Endothelial cell of umbilical vein (primary cell): ENCODE data around the gene CCDC196. TPM values are rescaled to one million over a fixed set of nuclear protein-coding genes. Genes with fewer than 3 reads are reported as not detected.

Source experiments
- BruUV-seq: library from RNA; stranded (reverse); fragments of 400-500 nt; replicated peaks from 2 replicates; lab custom pipeline; 2021; lab: Mats Ljungman, UMichigan
- CTCF ChIA-PET: fragments of 300-600, 350-600 bp; sonication (Branson Sonifier 250); formaldehyde crosslinking; loops from one replicate; lab custom pipeline; 2021; ENCODE audit warnings: antibody characterized with exemption, inconsistent platforms; lab: Charles Lee
- POLR2A ChIA-PET: fragments of 300-600, 350-600 bp; sonication (Branson Sonifier 250); formaldehyde crosslinking; loops from one replicate; lab custom pipeline; 2021; ENCODE audit warnings: antibody characterized with exemption, inconsistent platforms; lab: Charles Lee
- DNase-seq: peaks from one replicate; pipeline ENCODE4 v3.0.0-alpha.2; 2011; ENCODE audit warnings: low read depth, low spot score
- FAIRE-seq: peaks from 2 replicates; lab custom pipeline; 2011; peaks lifted over from hg19 to GRCh38; lab: Jason Lieb, UNC
- H2AFZ ChIP-seq: 2 replicates; pipeline ENCODE4 v1.6.0; 2012; ENCODE audit warnings: low read depth, low read length, control low read depth, inconsistent platforms
- H3K27ac ChIP-seq: 2 replicates; pipeline ENCODE4 v1.5.1; 2011; ENCODE audit warnings: low read depth, mild to moderate bottlenecking, control low read depth, low read length, moderate library complexity; ENCODE audit not compliant: insufficient read depth
- H3K27me3 ChIP-seq, 2 experiments: 2 replicates each; pipeline versions ENCODE4 v1.6.0 to v1.6.1; 2011; ENCODE audit warnings: low read length in 2 of 2, mixed read lengths in 1 of 2; ENCODE audit not compliant: control insufficient read depth in 2 of 2, insufficient read depth in 2 of 2
- H3K36me3 ChIP-seq, 2 experiments: 2 replicates in 1 of 2; 3 replicates in 1 of 2; pipeline ENCODE4 v1.5.1; 2011; ENCODE audit warnings: low read length in 2 of 2, mild to moderate bottlenecking in 1 of 2, moderate library complexity in 1 of 2; ENCODE audit not compliant: control insufficient read depth in 2 of 2, insufficient read depth in 2 of 2; ENCODE audit errors: extremely low read depth in 1 of 2
- H3K4me1 ChIP-seq: 3 replicates; pipeline ENCODE4 v1.5.1; 2011; ENCODE audit warnings: mild to moderate bottlenecking, low read length; ENCODE audit not compliant: control insufficient read depth, insufficient read depth; ENCODE audit errors: extremely low read depth
- H3K4me2 ChIP-seq: 2 replicates; pipeline ENCODE4 v1.6.1; 2011; ENCODE audit warnings: low read length, control low read depth, mixed read lengths; ENCODE audit not compliant: insufficient read depth
- H3K4me3 ChIP-seq, 3 experiments: fragments of 200-600 bp in 1 of 3; sonication (generic), shearing (Covaris generic) in 1 of 3; replicated peaks in 1 of 3; 2 replicates each; pipeline ENCODE4 v1.5.1; 2011 to 2016; ENCODE audit warnings: control low read depth in 3 of 3, low read length in 3 of 3, mild to moderate bottlenecking in 2 of 3, inconsistent platforms in 1 of 3, low read depth in 1 of 3, moderate library complexity in 1 of 3; ENCODE audit not compliant: insufficient read depth in 1 of 3
- H3K79me2 ChIP-seq: 2 replicates; pipeline ENCODE4 v1.6.0; 2012; ENCODE audit warnings: low read length, inconsistent platforms; ENCODE audit not compliant: control insufficient read depth, insufficient read depth
- H3K9ac ChIP-seq: replicated peaks from 2 replicates; pipeline ENCODE3; 2011; ENCODE audit warnings: low read length, control low read depth; ENCODE audit not compliant: insufficient read depth; ENCODE audit errors: extremely low read depth
- H3K9me1 ChIP-seq: replicated peaks from 3 replicates; pipeline ENCODE4 v1.6.0; 2011; ENCODE audit warnings: mild to moderate bottlenecking, low read length; ENCODE audit not compliant: control insufficient read depth, insufficient read depth; ENCODE audit errors: extremely low read depth
- H3K9me3 ChIP-seq: replicated peaks from 2 replicates; pipeline ENCODE4 v1.5.1; 2012; ENCODE audit warnings: low read length, inconsistent platforms; ENCODE audit not compliant: control insufficient read depth, insufficient read depth
- H4K20me1 ChIP-seq: replicated peaks from 2 replicates; pipeline ENCODE3; 2011; ENCODE audit warnings: mild to moderate bottlenecking, low read length; ENCODE audit not compliant: control insufficient read depth, insufficient read depth; ENCODE audit errors: extremely low read depth
- EZH2 ChIP-seq: IDR thresholded peaks from 2 replicates; pipeline ENCODE4 v1.6.1; 2012; ENCODE audit warnings: borderline replicate concordance, low read depth, mild to moderate bottlenecking, moderate library complexity, low read length, inconsistent platforms; ENCODE audit not compliant: severe bottlenecking
- FOS ChIP-seq: IDR thresholded peaks from 2 replicates; pipeline ENCODE4 v1.6.1; 2011; ENCODE audit warnings: mild to moderate bottlenecking, low read length, moderate library complexity, borderline replicate concordance; ENCODE audit not compliant: insufficient read depth
- GATA2 ChIP-seq: IDR thresholded peaks from 2 replicates; pipeline ENCODE4 v1.7.0; 2011; ENCODE audit warnings: low read depth, mild to moderate bottlenecking, moderate library complexity, mixed read lengths, low read length; ENCODE audit not compliant: insufficient read length, insufficient read depth
- JUN ChIP-seq: IDR thresholded peaks from 2 replicates; pipeline ENCODE4 v1.6.1; 2011; ENCODE audit warnings: borderline replicate concordance, low read depth; ENCODE audit not compliant: insufficient read length, insufficient read depth
- MYC ChIP-seq: IDR thresholded peaks from one replicate; pipeline ENCODE4 v1.6.1; 2011; ENCODE audit warnings: mild to moderate bottlenecking, low read depth, low read length
- POLR2A ChIP-seq: IDR thresholded peaks from 2 replicates; pipeline ENCODE4 v1.6.1; 2012; ENCODE audit warnings: low read depth, mild to moderate bottlenecking, control low read depth, low read length
- POLR2AphosphoS5 ChIP-seq: IDR thresholded peaks from 2 replicates; pipeline ENCODE4 v1.6.1; 2012; ENCODE audit warnings: low read depth, mild to moderate bottlenecking, control low read depth, low read length, moderate library complexity; ENCODE audit not compliant: insufficient read depth
- dilution Hi-C: fragments of 300-500 bp; cut with MboI; formaldehyde crosslinking; loops from one replicate; pipeline ENCODE4 v1.15.0; 2019; ENCODE audit warnings: low sequenced_read_pairs; ENCODE audit not compliant: extremely low pct_ligation_motif_present
- intact Hi-C: fragments of 100-400 bp; cut with micrococcal nuclease; formaldehyde crosslinking; loops from one replicate; pipeline ENCODE4 v1.10.0; 2022
- polyA plus RNA-seq, 4 experiments: library from polyadenylated mRNA; depleted of rRNA in 3 of 4; stranded (reverse) in 3 of 4; unstranded in 1 of 4; fragments of >200 nt; gene quantifications; 2 replicates each; pipeline versions ENCODE4 v1.2.1 to v1.2.3, GENCODE V29; 2011 to 2012; ENCODE audit warnings: missing spikeins in 1 of 4
- total RNA-seq: library from RNA; stranded (reverse); gene quantifications from 2 replicates; pipeline ENCODE4 v1.2.3, GENCODE V29; 2021
- TF ChIP-seq, protein P1 (sequence below), 2 donors: IDR thresholded peaks; 1 replicate in 1 of 2; 2 replicates in 1 of 2; pipeline ENCODE4 v1.5.1; 2011; ENCODE audit warnings: low read length in 2 of 2, mild to moderate bottlenecking in 2 of 2, moderate library complexity in 2 of 2, control low read depth in 1 of 2, inconsistent platforms in 1 of 2, low read depth in 1 of 2; ENCODE audit not compliant: insufficient read depth in 1 of 2; ENCODE audit errors: extremely low read depth in 1 of 2
- TF ChIP-seq, protein P2 (sequence below): IDR thresholded peaks from 2 replicates; pipeline ENCODE4 v1.6.1; 2011; ENCODE audit not compliant: insufficient read depth, insufficient read length

The CCDC196 gene
- total and polyA plus RNA-seq, 2 donors (not counting 3 experiments of a cell fraction or from before 2014, with no cell fraction given): not detected

DNA sequence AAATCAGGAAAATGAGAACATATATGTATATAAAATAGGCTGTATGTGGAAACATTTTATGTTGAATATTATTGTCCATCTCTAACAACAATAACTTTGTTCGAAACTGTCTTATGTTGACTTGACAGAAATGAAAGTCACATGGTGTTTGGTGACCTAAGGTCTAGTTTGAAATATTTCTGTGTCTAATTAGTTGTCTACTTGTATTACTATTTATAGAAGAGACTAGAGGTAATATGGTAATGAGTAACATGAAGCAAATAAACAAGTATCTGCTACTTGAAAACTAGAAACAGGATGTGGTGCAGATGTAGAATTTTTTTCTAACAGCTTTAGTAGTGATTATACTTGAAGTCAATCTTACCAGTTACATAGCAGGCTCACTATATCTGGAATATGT lies 25.7 kb downstream of the CCDC196 start:
- Histone ChIP-seq H3K27ac (no peak overlapping the region), H3K9ac (no peak overlapping the region), H3K36me3 (no peaks in the 10 kb centered on the region), H3K9me3 (no peaks in the 10 kb centered on the region), H3K9me1 (no peaks in the 10 kb centered on the region), H3K4me1 (peaks cover 21% of the 10 kb centered on the region), H2AFZ (no peak overlapping the region), H3K27me3 (peaks cover 0 to 2% of the 10 kb centered on the region in 2 experiments), H3K79me2 (peaks cover 8% of the 10 kb centered on the region), H3K4me3 (no peak overlapping the region), H3K4me2 (no peak overlapping the region), H4K20me1 (peaks cover 3% of the 10 kb centered on the region)
- no peak for DNase-seq
- BruUV-seq: no TSS peak
- POLR2A ChIA-PET: no interaction called here
- no peak for TF ChIP-seq MYC
- TF ChIP-seq, protein P1, sequence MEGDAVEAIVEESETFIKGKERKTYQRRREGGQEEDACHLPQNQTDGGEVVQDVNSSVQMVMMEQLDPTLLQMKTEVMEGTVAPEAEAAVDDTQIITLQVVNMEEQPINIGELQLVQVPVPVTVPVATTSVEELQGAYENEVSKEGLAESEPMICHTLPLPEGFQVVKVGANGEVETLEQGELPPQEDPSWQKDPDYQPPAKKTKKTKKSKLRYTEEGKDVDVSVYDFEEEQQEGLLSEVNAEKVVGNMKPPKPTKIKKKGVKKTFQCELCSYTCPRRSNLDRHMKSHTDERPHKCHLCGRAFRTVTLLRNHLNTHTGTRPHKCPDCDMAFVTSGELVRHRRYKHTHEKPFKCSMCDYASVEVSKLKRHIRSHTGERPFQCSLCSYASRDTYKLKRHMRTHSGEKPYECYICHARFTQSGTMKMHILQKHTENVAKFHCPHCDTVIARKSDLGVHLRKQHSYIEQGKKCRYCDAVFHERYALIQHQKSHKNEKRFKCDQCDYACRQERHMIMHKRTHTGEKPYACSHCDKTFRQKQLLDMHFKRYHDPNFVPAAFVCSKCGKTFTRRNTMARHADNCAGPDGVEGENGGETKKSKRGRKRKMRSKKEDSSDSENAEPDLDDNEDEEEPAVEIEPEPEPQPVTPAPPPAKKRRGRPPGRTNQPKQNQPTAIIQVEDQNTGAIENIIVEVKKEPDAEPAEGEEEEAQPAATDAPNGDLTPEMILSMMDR (IDR thresholded peaks at IDR 0.05; ENCODE audit: extremely low read depth in 1 of 2, insufficient read depth in 1 of 2, low read depth in 1 of 2, low read length in 2 of 2): no peak
- intact Hi-C loops: no loop called here
- CTCF ChIA-PET: no interaction called here
- FAIRE-seq: no peak
- dilution Hi-C loops: no loop called here

DNA sequence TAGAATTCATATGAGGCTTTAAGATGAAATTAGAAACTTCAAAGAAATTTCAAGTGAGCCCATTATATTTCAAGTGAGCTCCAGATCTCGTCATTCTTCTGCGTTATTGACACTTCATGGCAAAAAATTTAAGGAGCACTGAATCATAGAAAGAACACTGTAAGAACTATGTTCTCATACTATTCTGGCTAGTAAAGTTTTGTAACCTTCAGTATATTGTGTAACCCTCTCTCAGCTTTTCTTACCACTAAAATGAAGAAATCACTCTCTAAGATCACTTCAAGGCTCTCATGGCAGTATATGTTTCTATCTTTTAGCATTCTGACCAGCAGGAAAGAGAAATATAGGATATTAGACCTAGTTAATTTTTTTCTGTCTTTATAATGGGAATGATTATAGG lies 28.0 kb downstream of the CCDC196 start:
- H4K20me1 ChIP-seq: peaks cover 3% of the 10 kb centered on the region
- no peak for FAIRE-seq
- dilution Hi-C loops (no loop called here), intact Hi-C loops (no loop called here)
- H3K4me1 ChIP-seq: peaks cover 16% of the 10 kb centered on the region
- H3K36me3 ChIP-seq: no peaks in the 10 kb centered on the region
- ChIA-PET CTCF (no interaction called here), POLR2A (no interaction called here)
- peaks cover 0 to 2% of the 10 kb centered on the region in 2 experiments for H3K27me3 ChIP-seq
- H2AFZ ChIP-seq: no peak overlapping the region
- no peaks in the 10 kb centered on the region for H3K9me3 ChIP-seq
- H3K4me2 ChIP-seq: no peak overlapping the region
- BruUV-seq: no TSS peak
- H3K79me2 ChIP-seq: peaks cover 8% of the 10 kb centered on the region
- no peaks in the 10 kb centered on the region for H3K9me1 ChIP-seq
- no peak for DNase-seq
- TF ChIP-seq POLR2AphosphoS5 (no peak), POLR2A (no peak), EZH2 (no peak), JUN (no peak), GATA2 (no peak), FOS (no peak), MYC (no peak)
- TF ChIP-seq, protein P1 (IDR thresholded peaks at IDR 0.05; ENCODE audit: extremely low read depth in 1 of 2, insufficient read depth in 1 of 2, low read depth in 1 of 2, low read length in 2 of 2): no peak
- TF ChIP-seq, protein P2, sequence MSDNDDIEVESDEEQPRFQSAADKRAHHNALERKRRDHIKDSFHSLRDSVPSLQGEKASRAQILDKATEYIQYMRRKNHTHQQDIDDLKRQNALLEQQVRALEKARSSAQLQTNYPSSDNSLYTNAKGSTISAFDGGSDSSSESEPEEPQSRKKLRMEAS: no peak
- no peak overlapping the region for H3K9ac ChIP-seq
- no peak overlapping the region for H3K27ac ChIP-seq
- H3K4me3 ChIP-seq: no peak overlapping the region
